KMS-11 (cell line): ENCODE data around the gene TAF3.

Experiments used
- H2AFZ ChIP-seq: fragments of 200-600 bp; sonication (generic); 2 replicates; pipeline ENCODE4 v1.6.1; 2016; ENCODE audit warnings: antibody characterized with exemption, mixed run types, low read depth
- H3K27ac ChIP-seq: fragments of 200-600 bp; sonication (generic); 2 replicates; pipeline ENCODE4 v1.6.1; 2016; ENCODE audit warnings: mild to moderate bottlenecking, mixed run types
- H3K27me3 ChIP-seq: fragments of 200-600 bp; sonication (generic); 2 replicates; pipeline ENCODE4 v1.6.1; 2017; ENCODE audit warnings: mild to moderate bottlenecking, low read depth, mixed run types, moderate library complexity; ENCODE audit not compliant: insufficient read depth
- H3K36me3 ChIP-seq: fragments of 200-600 bp; sonication (generic); 2 replicates; pipeline ENCODE4 v1.6.1; 2017; ENCODE audit warnings: mild to moderate bottlenecking, mixed run types; ENCODE audit not compliant: insufficient read depth
- H3K4me1 ChIP-seq: fragments of 200-600 bp; sonication (generic); 2 replicates; pipeline ENCODE4 v1.6.1; 2016; ENCODE audit warnings: mild to moderate bottlenecking, low read depth, mixed run types; ENCODE audit not compliant: poor library complexity, severe bottlenecking
- H3K4me2 ChIP-seq: fragments of 200-600 bp; sonication (generic); 2 replicates; pipeline ENCODE4 v1.7.0; 2016; ENCODE audit warnings: mild to moderate bottlenecking, mixed run types
- H3K4me3 ChIP-seq: fragments of 200-600 bp; sonication (generic); IDR thresholded peaks from 2 replicates; pipeline ENCODE4 v1.6.1; 2017; ENCODE audit warnings: low read depth, low read length, mixed read lengths; ENCODE audit not compliant: insufficient read depth
- H3K79me2 ChIP-seq: fragments of 200-600 bp; sonication (generic); 2 replicates; pipeline ENCODE4 v1.6.1; 2016; ENCODE audit warnings: low read depth, mixed run types; ENCODE audit not compliant: insufficient read depth
- H3K9ac ChIP-seq: fragments of 200-600 bp; sonication (generic); 2 replicates; pipeline ENCODE4 v1.6.1; 2016; ENCODE audit warnings: mild to moderate bottlenecking, mixed run types
- H4K20me1 ChIP-seq: fragments of 200-600 bp; sonication (generic); 2 replicates; pipeline ENCODE4 v1.6.1; 2016; ENCODE audit warnings: mild to moderate bottlenecking, mixed run types; ENCODE audit not compliant: insufficient read depth
- TF ChIP-seq, protein P1 (sequence below): fragments of 200-600 bp; sonication (generic); conservative IDR thresholded peaks from 2 replicates; pipeline ENCODE4 v1.6.1; 2017; ENCODE audit warnings: low read depth, mild to moderate bottlenecking, antibody characterized with exemption, low read length, moderate library complexity, mixed read lengths

TAF3 gene

DNA sequence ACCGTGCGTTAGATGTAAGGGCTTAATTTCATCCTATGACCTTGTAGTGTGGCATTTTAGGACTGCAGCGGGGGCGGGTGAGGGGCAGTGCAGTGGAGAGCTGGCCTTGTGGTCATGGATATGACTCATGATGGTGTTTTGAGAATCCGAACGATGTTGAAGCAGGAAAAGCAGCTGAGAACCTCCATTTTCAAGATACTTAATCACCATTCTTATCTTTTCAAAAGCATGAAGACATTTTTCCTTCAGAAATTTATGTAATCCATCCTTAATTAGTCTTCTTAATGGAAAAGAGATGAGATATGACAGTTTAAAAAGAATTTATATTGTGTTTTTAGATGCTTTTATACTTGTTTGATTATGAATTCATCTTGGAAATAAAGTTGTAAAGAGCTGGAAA is 20.7 kb upstream of the TAF3 start:
- Histone ChIP-seq H3K79me2 (peaks cover 54% of the 10 kb centered on the region), H3K27me3 (no peaks in the 10 kb centered on the region), H2AFZ (no peak overlapping the region), H3K4me1 (peaks cover 19% of the 10 kb centered on the region), H3K4me2 (no peak overlapping the region), H3K9ac (no peak overlapping the region), H3K36me3 (peaks cover 31% of the 10 kb centered on the region; the same call in 1 of the 2 replicates), H3K27ac (no peak overlapping the region), H3K4me3 (no peak overlapping the region), H4K20me1 (peaks cover 16% of the 10 kb centered on the region; the same call in 1 of the 2 replicates)
- TF ChIP-seq, protein P1, sequence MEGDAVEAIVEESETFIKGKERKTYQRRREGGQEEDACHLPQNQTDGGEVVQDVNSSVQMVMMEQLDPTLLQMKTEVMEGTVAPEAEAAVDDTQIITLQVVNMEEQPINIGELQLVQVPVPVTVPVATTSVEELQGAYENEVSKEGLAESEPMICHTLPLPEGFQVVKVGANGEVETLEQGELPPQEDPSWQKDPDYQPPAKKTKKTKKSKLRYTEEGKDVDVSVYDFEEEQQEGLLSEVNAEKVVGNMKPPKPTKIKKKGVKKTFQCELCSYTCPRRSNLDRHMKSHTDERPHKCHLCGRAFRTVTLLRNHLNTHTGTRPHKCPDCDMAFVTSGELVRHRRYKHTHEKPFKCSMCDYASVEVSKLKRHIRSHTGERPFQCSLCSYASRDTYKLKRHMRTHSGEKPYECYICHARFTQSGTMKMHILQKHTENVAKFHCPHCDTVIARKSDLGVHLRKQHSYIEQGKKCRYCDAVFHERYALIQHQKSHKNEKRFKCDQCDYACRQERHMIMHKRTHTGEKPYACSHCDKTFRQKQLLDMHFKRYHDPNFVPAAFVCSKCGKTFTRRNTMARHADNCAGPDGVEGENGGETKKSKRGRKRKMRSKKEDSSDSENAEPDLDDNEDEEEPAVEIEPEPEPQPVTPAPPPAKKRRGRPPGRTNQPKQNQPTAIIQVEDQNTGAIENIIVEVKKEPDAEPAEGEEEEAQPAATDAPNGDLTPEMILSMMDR, result no peak

DNA sequence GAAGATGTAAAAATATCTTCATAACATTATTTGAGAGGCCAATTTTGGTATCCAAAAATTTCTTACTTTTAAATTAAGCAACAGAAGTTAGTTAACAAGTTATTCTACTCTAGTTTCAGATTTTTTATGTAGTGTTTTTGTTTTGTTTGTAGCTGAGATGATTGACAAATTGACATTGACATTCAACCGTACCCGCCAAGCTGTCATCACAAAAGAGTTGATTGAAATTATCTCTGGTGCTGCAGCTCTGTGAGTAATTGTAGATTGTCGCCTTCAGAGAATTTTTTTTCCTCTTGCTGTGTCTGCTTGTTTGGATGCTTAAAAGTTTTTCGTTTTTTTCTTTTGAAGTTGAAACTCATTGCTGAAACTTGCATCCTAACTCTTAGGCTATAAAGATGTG is 15.7 kb upstream of the TAF3 start:
- Histone ChIP-seq H3K4me1 (no peaks in the 10 kb centered on the region), H3K36me3 (peaks cover 30% of the 10 kb centered on the region; the same call in 1 of the 2 replicates), H3K4me3 (no peak overlapping the region), H3K27me3 (no peaks in the 10 kb centered on the region), H3K4me2 (no peak overlapping the region), H2AFZ (no peak overlapping the region), H3K27ac (no peak overlapping the region), H3K9ac (no peak overlapping the region), H4K20me1 (peaks cover 4% of the 10 kb centered on the region; the same call in 1 of the 2 replicates), H3K79me2 (0 out of 2 replicates have a peak, but pooled peaks cover 8% of the 10 kb centered on the region)
- TF ChIP-seq, protein P1, result no peak

DNA sequence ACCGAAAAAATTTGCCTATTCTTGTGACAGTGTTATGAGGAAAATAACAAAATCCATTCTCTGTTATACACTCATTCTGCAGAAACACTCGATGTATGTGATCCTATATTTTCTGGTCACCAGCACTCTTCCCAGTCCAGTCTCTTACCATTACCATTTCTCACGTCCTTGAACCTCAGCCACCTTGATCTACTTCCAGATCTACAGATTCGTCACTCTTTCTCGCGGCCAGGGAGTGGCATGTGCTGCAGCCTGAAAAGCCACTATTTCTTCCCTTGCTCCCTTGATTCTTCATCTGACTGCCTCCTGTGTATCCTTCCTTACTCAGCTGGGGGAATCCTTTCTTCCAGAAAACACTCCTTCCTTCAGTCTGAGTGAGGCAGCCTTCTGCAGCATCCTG is 14.1 kb upstream of the TAF3 start:
- TF ChIP-seq, protein P1, result no peak
- Histone ChIP-seq H2AFZ (no peak overlapping the region), H3K4me2 (no peak overlapping the region), H3K9ac (no peak overlapping the region), H4K20me1 (peaks cover 4% of the 10 kb centered on the region; the same call in 1 of the 2 replicates), H3K27ac (no peak overlapping the region), H3K4me1 (no peaks in the 10 kb centered on the region), H3K4me3 (no peak overlapping the region), H3K36me3 (peaks cover 29% of the 10 kb centered on the region; the same call in 1 of the 2 replicates), H3K27me3 (no peaks in the 10 kb centered on the region), H3K79me2 (0 out of 2 replicates have a peak, but pooled peaks cover 6% of the 10 kb centered on the region)

DNA sequence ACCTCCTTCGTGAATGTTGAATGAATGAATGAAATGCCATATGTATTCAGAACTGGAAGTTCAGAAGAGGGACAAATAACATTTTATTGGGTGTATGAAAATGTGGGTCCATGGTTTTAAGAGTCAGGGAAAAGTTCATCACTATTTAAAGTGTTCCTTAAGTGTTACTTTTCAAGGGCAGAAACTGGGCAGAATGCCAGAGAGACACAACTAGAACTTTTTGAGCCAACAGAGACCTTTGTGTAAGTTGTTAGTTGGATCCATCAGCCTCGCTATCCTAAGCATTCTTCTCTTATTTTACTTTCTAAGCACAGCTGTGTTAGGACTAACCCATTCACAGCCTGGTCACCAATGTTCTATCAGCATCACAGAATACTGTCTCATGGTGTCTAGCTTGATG is 13.6 kb upstream of the TAF3 start:
- Histone ChIP-seq H3K4me3 (no peak overlapping the region), H4K20me1 (no peaks in the 10 kb centered on the region), H3K79me2 (0 out of 2 replicates have a peak, but pooled peaks cover 6% of the 10 kb centered on the region), H3K4me2 (no peak overlapping the region), H3K4me1 (no peaks in the 10 kb centered on the region), H3K9ac (no peak overlapping the region), H3K27ac (no peak overlapping the region), H3K27me3 (no peaks in the 10 kb centered on the region), H3K36me3 (peaks cover 27% of the 10 kb centered on the region; the same call in 1 of the 2 replicates), H2AFZ (no peak overlapping the region)
- TF ChIP-seq, protein P1, result no peak
